ENCODE measurements around the gene THBS3.
A peak's percentile ranks its signal among the peaks of the same experiment; 100 is the strongest.

The THBS3 gene

GRCh38 chr1:155179112-155180031 lies 28.3 kb downstream of the THBS3 start:
- in situ Hi-C loops (cut with HindIII; ENCODE audit: low pct_ligation_motif_present, low pct_unique_long_range_greater_than_20kb, low sequenced_read_pairs): no loop called here
- no peak for DNase-seq

GRCh38 chr1:155178441-155179111 lies 29.1 kb downstream of the THBS3 start:
- DNase-seq: no peak
- in situ Hi-C loops (cut with HindIII; ENCODE audit: low pct_ligation_motif_present, low pct_unique_long_range_greater_than_20kb, low sequenced_read_pairs): no loop called here

- DNase-seq: no peak
- in situ Hi-C loops (cut with HindIII; ENCODE audit: low pct_ligation_motif_present, low pct_unique_long_range_greater_than_20kb, low sequenced_read_pairs): no loop called here
Observed at GRCh38 chr1:155177918-155178281, 29.8 kb downstream of the THBS3 start.

- in situ Hi-C loops (cut with HindIII; ENCODE audit: low pct_ligation_motif_present, low pct_unique_long_range_greater_than_20kb, low sequenced_read_pairs): no loop called here
- DNase-seq: no peak
Observed at GRCh38 chr1:155177192-155177917, 30.3 kb downstream of the THBS3 start.

GRCh38 chr1:155176544-155177071 lies 31.1 kb downstream of the THBS3 start:
- peak; percentile 82 for DNase-seq
- in situ Hi-C loops (cut with HindIII; ENCODE audit: low pct_ligation_motif_present, low pct_unique_long_range_greater_than_20kb, low sequenced_read_pairs): no loop called here

GRCh38 chr1:155175927-155176371 lies 31.7 kb downstream of the THBS3 start:
- in situ Hi-C loops (cut with HindIII; ENCODE audit: low pct_ligation_motif_present, low pct_unique_long_range_greater_than_20kb, low sequenced_read_pairs): no loop called here
- peak; percentile 26 for DNase-seq

- no peak for DNase-seq
Observed at GRCh38 chr1:155175281-155175926, 32.3 kb downstream of the THBS3 start.

GRCh38 chr1:155174324-155175280 lies 33.1 kb downstream of the THBS3 start:
- in situ Hi-C loops (cut with HindIII; ENCODE audit: low pct_ligation_motif_present, low pct_unique_long_range_greater_than_20kb, low sequenced_read_pairs): no loop called here
- DNase-seq: no peak

More at GRCh38 chr1:155175281-155175926, 32.3 kb downstream of the THBS3 start:
- in situ Hi-C loops (cut with HindIII; ENCODE audit: low pct_ligation_motif_present, low pct_unique_long_range_greater_than_20kb, low sequenced_read_pairs): no loop called here

- in situ Hi-C loops (cut with HindIII; ENCODE audit: low pct_ligation_motif_present, low pct_unique_long_range_greater_than_20kb, low sequenced_read_pairs): no loop called here
- peak; percentile 75 for DNase-seq
Observed at GRCh38 chr1:155173478-155174323, 34.0 kb downstream of the THBS3 start, which contains the start of gene TRIM46. TSS of gene TRIM46 (plus strand) at chr1:155173849. CDS start at chr1:155173967, 118 bp downstream.

- peak; percentile 97 for DNase-seq
- in situ Hi-C loops (cut with HindIII; ENCODE audit: low pct_ligation_motif_present, low pct_unique_long_range_greater_than_20kb, low sequenced_read_pairs): no loop called here
Observed at GRCh38 chr1:155172732-155173477, 34.8 kb downstream of the THBS3 start, which contains the start of gene KRTCAP2. TSS of gene KRTCAP2 (minus strand) at chr1:155173304. CDS start at chr1:155173224, 80 bp downstream.

GRCh38 chr1:155171836-155172731 lies 35.6 kb downstream of the THBS3 start:
- in situ Hi-C loops (cut with HindIII; ENCODE audit: low pct_ligation_motif_present, low pct_unique_long_range_greater_than_20kb, low sequenced_read_pairs): no loop called here
- DNase-seq: no peak

- in situ Hi-C loops (cut with HindIII; ENCODE audit: low pct_ligation_motif_present, low pct_unique_long_range_greater_than_20kb, low sequenced_read_pairs): no loop called here
- no peak for DNase-seq
Observed at GRCh38 chr1:155170806-155171205, 36.9 kb downstream of the THBS3 start.

- in situ Hi-C loops (cut with HindIII; ENCODE audit: low pct_ligation_motif_present, low pct_unique_long_range_greater_than_20kb, low sequenced_read_pairs): no loop called here
- DNase-seq: no peak
Observed at GRCh38 chr1:155170101-155170785, 37.5 kb downstream of the THBS3 start.

GRCh38 chr1:155169541-155169940 lies 38.2 kb downstream of the THBS3 start:
- DNase-seq: no peak
- in situ Hi-C loops (cut with HindIII; ENCODE audit: low pct_ligation_motif_present, low pct_unique_long_range_greater_than_20kb, low sequenced_read_pairs): no loop called here

Data from ACHN (cell line).